Activated gamma-delta T cell treated with Interleukin-2 at 50 U/mL for 16 hours (primary cell): ENCODE results near the gene VPS25.
A peak's percentile ranks its signal among the peaks of the same experiment; 100 is the strongest.

Source experiments
- DNase-seq: peaks from one replicate; pipeline ENCODE4 v3.0.0-alpha.2; 2020

The VPS25 gene

DNA sequence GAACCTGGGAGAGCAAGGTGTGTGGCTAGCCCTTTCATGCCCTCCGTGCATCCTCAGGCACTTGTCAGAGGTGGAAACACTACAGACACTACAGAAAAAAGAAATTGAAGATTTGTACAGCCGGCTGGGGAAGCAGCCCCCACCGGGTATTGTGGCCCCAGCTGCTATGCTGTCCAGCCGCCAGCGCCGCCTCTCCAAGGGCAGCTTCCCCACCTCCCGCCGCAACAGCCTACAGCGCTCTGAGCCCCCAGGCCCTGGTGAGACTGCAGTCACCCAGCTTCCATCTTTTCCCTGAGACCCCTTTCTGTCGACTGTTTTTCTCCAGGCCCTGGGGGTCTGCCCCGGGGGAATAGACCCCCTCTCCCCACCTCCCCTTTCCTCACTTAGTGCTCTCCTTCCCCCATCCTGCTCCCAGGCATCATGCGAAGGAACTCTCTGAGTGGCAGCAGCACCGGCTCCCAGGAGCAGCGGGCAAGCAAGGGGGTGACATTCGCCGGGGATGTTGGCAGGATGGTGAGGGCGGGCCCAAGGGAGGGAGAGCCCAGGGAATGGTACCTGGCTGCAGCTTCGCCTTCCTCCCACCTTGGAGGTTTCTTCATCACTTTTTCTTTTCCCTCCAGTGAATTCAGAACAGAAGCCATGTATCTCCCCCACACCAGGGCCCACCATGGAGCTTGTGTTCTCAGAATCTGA is 23.0 kb downstream of the VPS25 start:
- no peak for DNase-seq

DNA sequence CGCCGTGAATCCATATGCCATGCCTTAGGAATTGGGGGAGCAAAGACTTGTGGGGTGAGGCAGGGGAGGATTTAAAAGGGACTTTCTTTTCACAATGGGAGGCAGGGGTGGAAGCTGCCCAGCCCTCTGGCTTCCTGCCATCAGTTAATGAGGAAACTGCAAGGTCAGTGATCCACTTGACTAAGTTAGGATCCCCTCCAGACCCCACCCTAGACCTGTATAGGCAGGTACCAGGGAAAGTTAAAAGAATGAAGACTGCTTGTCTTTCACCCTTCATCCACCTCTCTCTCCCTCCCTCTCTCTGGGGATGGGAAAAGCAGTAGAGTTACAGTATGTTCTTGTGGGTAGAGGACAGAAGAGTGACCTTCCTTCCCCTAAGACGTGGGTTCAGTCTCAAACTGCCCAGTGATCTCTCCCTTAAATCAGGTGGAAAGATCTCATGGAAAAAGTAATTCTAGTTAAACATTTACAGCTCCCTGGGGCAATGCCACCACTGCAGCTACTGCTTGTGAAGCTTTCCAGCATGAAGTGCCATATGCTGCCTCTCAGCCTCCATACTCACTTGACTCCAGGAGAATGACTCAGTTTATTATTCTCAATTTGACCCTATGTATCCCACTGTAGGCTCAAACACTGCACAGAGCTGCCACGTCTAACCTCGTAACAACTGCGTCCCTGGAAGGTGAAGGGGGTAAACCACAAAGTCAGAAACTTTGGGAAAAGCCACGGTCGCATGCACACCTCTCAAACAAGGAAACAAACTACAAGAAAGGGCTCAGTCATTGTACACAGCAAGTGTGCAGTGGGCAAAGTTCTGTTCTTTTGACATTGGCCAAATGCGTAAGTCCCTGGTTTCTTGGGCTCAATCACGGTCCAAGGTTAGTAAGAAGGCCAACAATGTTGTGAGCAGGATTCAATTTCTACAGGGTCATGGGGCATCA is 24.1 kb downstream of the VPS25 start:
- DNase-seq, result no peak

- no peak for DNase-seq
Measured at GRCh38 chr17:42798011-42798382, 24.7 kb downstream of the VPS25 start.

DNA sequence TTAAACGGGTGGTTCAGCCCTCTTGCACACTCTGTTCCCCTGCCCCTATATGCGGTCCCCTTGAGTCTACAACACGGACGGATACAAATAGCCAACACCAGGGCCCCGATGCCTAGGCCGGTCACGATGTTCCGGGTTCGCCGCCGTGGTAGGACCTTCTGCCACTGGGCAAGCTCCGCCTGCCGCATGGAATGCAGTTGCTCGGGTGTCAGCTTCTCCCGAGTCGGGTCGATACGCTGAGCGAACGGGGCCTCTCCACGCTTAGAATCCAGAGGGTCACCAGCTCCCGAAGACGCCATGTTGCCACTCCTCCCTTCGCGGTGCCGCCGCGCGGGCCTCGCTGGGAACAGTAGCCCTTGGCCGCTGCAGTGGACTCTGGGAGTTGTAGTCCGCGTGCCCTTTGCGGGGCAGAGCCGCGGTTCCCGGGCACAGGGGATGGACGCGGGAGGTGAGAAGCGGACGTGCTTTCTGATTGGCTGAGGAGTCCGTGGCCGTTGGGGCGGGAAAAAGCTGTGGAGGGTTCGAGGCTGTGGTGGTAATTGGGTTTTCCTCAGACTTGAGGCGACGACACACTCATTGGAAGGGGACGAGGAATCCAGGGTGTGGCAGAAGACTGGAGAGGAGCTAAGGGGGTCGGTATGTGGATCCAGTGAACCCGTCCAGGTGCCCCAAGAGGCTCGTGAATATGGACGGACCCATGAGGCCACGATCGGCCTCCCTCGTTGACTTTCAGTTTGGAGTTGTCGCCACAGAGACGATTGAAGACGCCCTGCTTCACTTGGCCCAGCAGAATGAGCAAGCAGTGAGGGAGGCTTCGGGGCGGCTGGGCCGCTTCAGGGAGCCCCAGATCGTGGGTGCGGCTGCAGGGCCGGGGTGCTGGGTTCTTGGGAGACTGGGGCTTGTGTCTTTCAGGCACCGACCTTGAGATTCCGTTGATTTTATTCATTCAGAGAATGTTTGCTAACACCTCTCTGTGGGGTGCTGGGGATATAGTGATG is 25.4 kb downstream of the VPS25 start, which contains the start of the genes CNTD1 and COA3:
Gene CNTD1 (plus strand): TSS at position 479 of the 998 bp plus-strand sequence. CDS start 207 bp downstream, at position 686.
Gene COA3 (minus strand): TSS at position 322 of the 998 bp plus-strand sequence. CDS start 23 bp downstream, at position 299.
- DNase-seq, result peak; percentile 65

- DNase-seq, result no peak
Measured at GRCh38 chr17:42803074-42803883, 30.0 kb downstream of the VPS25 start.

DNA sequence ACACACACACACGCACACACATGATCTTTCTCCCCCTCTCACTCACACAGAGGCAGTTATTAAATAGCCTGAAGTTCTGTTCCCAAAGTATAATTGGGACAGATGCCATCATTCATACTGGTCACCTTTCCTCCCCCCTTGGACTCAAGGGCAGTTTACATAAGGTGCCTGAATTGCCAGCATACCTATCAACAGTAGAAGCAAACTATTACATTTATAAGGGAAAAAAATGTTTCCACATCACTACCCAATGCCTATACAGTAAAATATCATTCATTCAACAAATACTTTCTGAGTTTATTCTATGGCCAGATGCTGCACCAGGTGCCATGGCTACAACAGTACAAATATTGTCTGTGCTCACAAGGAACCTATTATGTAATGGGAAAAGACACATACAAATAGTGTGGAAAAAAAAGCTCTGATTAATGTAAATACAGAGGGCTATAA is 31.7 kb downstream of the VPS25 start:
- no peak for DNase-seq

DNA sequence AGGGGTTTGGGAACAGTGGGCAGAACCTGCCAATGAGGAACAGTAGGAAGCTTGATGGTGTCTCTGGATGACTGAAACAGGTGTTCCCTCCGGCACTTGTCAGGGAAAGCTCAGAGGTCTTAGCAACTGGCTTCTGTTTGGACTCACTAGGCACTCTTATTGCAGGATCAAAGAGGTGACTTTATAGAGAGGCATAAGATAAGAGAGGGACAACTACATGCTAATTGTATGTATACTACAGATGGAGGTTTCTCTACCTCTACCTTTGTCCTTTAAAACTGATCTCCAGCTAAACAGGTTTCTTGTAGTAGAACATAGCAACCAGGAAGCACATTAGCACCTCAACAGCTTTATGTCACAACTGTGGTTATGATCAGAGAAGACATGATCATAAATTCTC is 33.0 kb downstream of the VPS25 start:
- DNase-seq, result no peak

GRCh38 chr17:42809250-42809649 is 36.0 kb downstream of the VPS25 start:
- no peak for DNase-seq

- DNase-seq, result no peak
Measured at GRCh38 chr17:42814633-42815399, 41.6 kb downstream of the VPS25 start.

GRCh38 chr17:42817866-42818265 is 44.6 kb downstream of the VPS25 start:
- DNase-seq, result no peak

- DNase-seq, result no peak
Measured at GRCh38 chr17:42818379-42818778, 45.1 kb downstream of the VPS25 start.

DNA sequence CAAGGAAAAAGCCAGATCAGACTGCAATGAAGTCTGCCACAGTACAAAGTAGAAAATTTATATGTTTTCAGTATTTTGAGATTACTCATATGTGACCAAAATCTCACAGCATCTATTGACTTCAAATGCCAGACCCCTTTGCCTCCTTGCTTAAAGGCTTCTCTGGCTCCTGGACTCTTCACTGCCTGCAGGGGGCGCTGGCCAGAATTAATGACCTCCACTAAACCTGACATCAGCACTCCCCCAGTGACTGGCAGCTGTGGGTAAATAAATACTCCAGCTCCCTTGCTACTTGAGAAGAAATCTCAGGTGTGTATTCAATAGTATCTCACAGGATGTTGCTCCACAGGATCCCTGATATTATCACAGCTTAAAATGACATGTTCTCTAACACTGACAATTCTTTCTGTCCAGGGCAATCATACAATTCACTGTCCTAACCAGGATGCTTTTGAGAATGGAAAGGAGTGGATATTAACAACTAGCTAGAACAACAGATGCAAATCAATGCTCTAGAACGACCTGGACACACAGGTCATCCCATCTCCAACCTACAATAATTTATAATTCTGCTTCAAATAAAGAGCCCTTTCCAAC is 46.8 kb downstream of the VPS25 start:
- peak; percentile 53 for DNase-seq

- no peak for DNase-seq
Measured at GRCh38 chr17:42821176-42821575, 47.9 kb downstream of the VPS25 start.

DNA sequence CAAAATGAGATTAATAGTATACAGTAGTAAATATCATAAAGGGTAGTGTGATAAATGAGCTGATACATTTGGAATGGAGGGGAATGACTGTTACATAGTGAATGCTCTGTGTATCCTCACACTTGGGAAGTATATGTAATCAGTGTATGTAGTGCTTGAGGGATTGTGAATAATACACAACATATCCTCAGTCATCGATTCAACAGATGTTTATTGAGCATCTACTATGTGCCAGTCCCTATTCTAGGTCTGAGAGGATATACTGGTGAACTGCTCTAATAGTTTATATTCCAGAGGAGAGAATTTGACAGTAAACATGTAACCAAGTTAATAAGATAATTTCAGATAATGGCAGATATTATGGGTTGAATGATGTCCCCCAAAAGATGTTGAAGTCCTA is 54.2 kb downstream of the VPS25 start:
- no peak for DNase-seq
